Adipocyte (in vitro differentiated cells): ENCODE data around the gene CDKN3.

ENCODE experiments used
- DNase-seq: peaks from one replicate; pipeline ENCODE4 v3.0.0-alpha.2; 2015; ENCODE audit warnings: low read depth
- H3K27me3 ChIP-seq: replicated peaks from 2 replicates; pipeline ENCODE4 v1.7.0; 2013; ENCODE audit warnings: mild to moderate bottlenecking, low read length, moderate library complexity; ENCODE audit not compliant: control insufficient read depth, insufficient read depth
- H3K36me3 ChIP-seq: 2 replicates; pipeline ENCODE4 v1.7.0; 2013; ENCODE audit warnings: low read length, mild to moderate bottlenecking, moderate library complexity; ENCODE audit not compliant: control insufficient read depth, insufficient read depth, severe bottlenecking
- H3K4me1 ChIP-seq: 2 replicates; pipeline ENCODE4 v1.7.0; 2013; ENCODE audit warnings: mild to moderate bottlenecking, low read length, moderate library complexity; ENCODE audit not compliant: control insufficient read depth, insufficient read depth
- H3K4me3 ChIP-seq: 2 replicates; pipeline ENCODE4 v1.7.0; 2013; ENCODE audit warnings: mild to moderate bottlenecking, low read length, moderate library complexity
- H3K9ac ChIP-seq: 2 replicates; pipeline ENCODE4 v1.7.0; 2013; ENCODE audit warnings: mild to moderate bottlenecking, low read length, moderate library complexity
- H3K9me3 ChIP-seq: 2 replicates; pipeline ENCODE4 v1.7.0; 2013; ENCODE audit warnings: mild to moderate bottlenecking, low read length, moderate library complexity; ENCODE audit not compliant: control insufficient read depth

The CDKN3 gene

GRCh38 chr14:54396493-54397335 lies at the start of gene CDKN3:
TSS of gene CDKN3 (plus strand) at chr14:54397007. CDS start at chr14:54397069, 62 bp downstream.
- no peaks in the 10 kb centered on the region for H3K36me3 ChIP-seq
- H3K9ac ChIP-seq: peak within 1 kb of the TSS; percentile 81
- peak; percentile 100 for DNase-seq
- H3K9me3 ChIP-seq: no peaks in the 10 kb centered on the region
- peaks cover 4% of the 10 kb centered on the region for H3K4me1 ChIP-seq
- peaks cover 6% of the 10 kb centered on the region for H3K27me3 ChIP-seq
- peak within 1 kb of the TSS; percentile 94 for H3K4me3 ChIP-seq

- H3K27me3 ChIP-seq: no peaks in the 10 kb centered on the region
- H3K36me3 ChIP-seq: no peaks in the 10 kb centered on the region
- no peak overlapping the region for H3K4me3 ChIP-seq
- no peak for DNase-seq
- H3K4me1 ChIP-seq: peaks cover 18% of the 10 kb centered on the region
- H3K9ac ChIP-seq: no peak overlapping the region
- H3K9me3 ChIP-seq: no peaks in the 10 kb centered on the region
Observed at GRCh38 chr14:54347044-54347443, 49.8 kb upstream of the CDKN3 start.

- Histone ChIP-seq H3K4me1 (peaks cover 18% of the 10 kb centered on the region), H3K36me3 (no peaks in the 10 kb centered on the region), H3K27me3 (no peaks in the 10 kb centered on the region), H3K9me3 (no peaks in the 10 kb centered on the region), H3K9ac (no peak overlapping the region), H3K4me3 (no peak overlapping the region)
- DNase-seq: peak; percentile 85
Observed at GRCh38 chr14:54348001-54348611, 48.7 kb upstream of the CDKN3 start.

GRCh38 chr14:54348923-54349620 lies 47.7 kb upstream of the CDKN3 start:
- no peak for DNase-seq
- H3K27me3 ChIP-seq: no peaks in the 10 kb centered on the region
- H3K4me1 ChIP-seq: peaks cover 18% of the 10 kb centered on the region
- peak overlapping the region; percentile 73 for H3K4me3 ChIP-seq
- peak overlapping the region; percentile 41 for H3K9ac ChIP-seq
- no peaks in the 10 kb centered on the region for H3K36me3 ChIP-seq
- no peaks in the 10 kb centered on the region for H3K9me3 ChIP-seq

- no peak for DNase-seq
- peak overlapping the region; percentile 73 for H3K4me3 ChIP-seq
- no peaks in the 10 kb centered on the region for H3K36me3 ChIP-seq
- H3K27me3 ChIP-seq: no peaks in the 10 kb centered on the region
- H3K4me1 ChIP-seq: peaks cover 18% of the 10 kb centered on the region
- no peaks in the 10 kb centered on the region for H3K9me3 ChIP-seq
- peak overlapping the region; percentile 41 for H3K9ac ChIP-seq
Observed at GRCh38 chr14:54349713-54350112, 47.1 kb upstream of the CDKN3 start.

GRCh38 chr14:54350203-54350602 lies 46.6 kb upstream of the CDKN3 start:
- H3K27me3 ChIP-seq: no peaks in the 10 kb centered on the region
- no peak for DNase-seq
- H3K4me1 ChIP-seq: peaks cover 18% of the 10 kb centered on the region
- no peaks in the 10 kb centered on the region for H3K36me3 ChIP-seq
- H3K4me3 ChIP-seq: peak overlapping the region; percentile 73
- no peaks in the 10 kb centered on the region for H3K9me3 ChIP-seq
- peak overlapping the region; percentile 41 for H3K9ac ChIP-seq

- Histone ChIP-seq H3K4me3 (no peak overlapping the region), H3K4me1 (peaks cover 18% of the 10 kb centered on the region), H3K36me3 (no peaks in the 10 kb centered on the region), H3K9ac (no peak overlapping the region), H3K9me3 (no peaks in the 10 kb centered on the region), H3K27me3 (no peaks in the 10 kb centered on the region)
- no peak for DNase-seq
Observed at GRCh38 chr14:54353266-54353665, 43.5 kb upstream of the CDKN3 start.

GRCh38 chr14:54353694-54354093 lies 43.1 kb upstream of the CDKN3 start:
- no peaks in the 10 kb centered on the region for H3K27me3 ChIP-seq
- peaks cover 18% of the 10 kb centered on the region for H3K4me1 ChIP-seq
- H3K4me3 ChIP-seq: no peak overlapping the region
- H3K9me3 ChIP-seq: no peaks in the 10 kb centered on the region
- no peaks in the 10 kb centered on the region for H3K36me3 ChIP-seq
- no peak for DNase-seq
- no peak overlapping the region for H3K9ac ChIP-seq

GRCh38 chr14:54354096-54354495 lies 42.7 kb upstream of the CDKN3 start:
- Histone ChIP-seq H3K9ac (no peak overlapping the region), H3K4me3 (no peak overlapping the region), H3K27me3 (no peaks in the 10 kb centered on the region), H3K9me3 (no peaks in the 10 kb centered on the region), H3K4me1 (peaks cover 14% of the 10 kb centered on the region), H3K36me3 (no peaks in the 10 kb centered on the region)
- DNase-seq: no peak

GRCh38 chr14:54354968-54355641 lies 41.7 kb upstream of the CDKN3 start:
- no peaks in the 10 kb centered on the region for H3K36me3 ChIP-seq
- H3K9me3 ChIP-seq: no peaks in the 10 kb centered on the region
- DNase-seq: no peak
- no peak overlapping the region for H3K4me3 ChIP-seq
- H3K4me1 ChIP-seq: peaks cover 4% of the 10 kb centered on the region
- no peak overlapping the region for H3K9ac ChIP-seq
- H3K27me3 ChIP-seq: no peaks in the 10 kb centered on the region

GRCh38 chr14:54355698-54356097 lies 41.1 kb upstream of the CDKN3 start:
- Histone ChIP-seq H3K27me3 (no peaks in the 10 kb centered on the region), H3K4me1 (peaks cover 2% of the 10 kb centered on the region), H3K36me3 (no peaks in the 10 kb centered on the region), H3K9me3 (no peaks in the 10 kb centered on the region), H3K9ac (no peak overlapping the region), H3K4me3 (no peak overlapping the region)
- DNase-seq: no peak
